Endothelial cell of umbilical vein (primary cell): Measurements from ENCODE around the gene SLC4A4. TPM values are rescaled to one million over a fixed set of nuclear protein-coding genes. Genes with fewer than 3 reads are reported as not detected.

Source experiments
- BruUV-seq: library from RNA; stranded (reverse); fragments of 400-500 nt; replicated peaks from 2 replicates; lab custom pipeline; 2021; lab: Mats Ljungman, UMichigan
- CTCF ChIA-PET: fragments of 300-600, 350-600 bp; sonication (Branson Sonifier 250); formaldehyde crosslinking; loops from one replicate; lab custom pipeline; 2021; ENCODE audit warnings: antibody characterized with exemption, inconsistent platforms; lab: Charles Lee
- POLR2A ChIA-PET: fragments of 300-600, 350-600 bp; sonication (Branson Sonifier 250); formaldehyde crosslinking; loops from one replicate; lab custom pipeline; 2021; ENCODE audit warnings: antibody characterized with exemption, inconsistent platforms; lab: Charles Lee
- DNase-seq: peaks from one replicate; pipeline ENCODE4 v3.0.0-alpha.2; 2011; ENCODE audit warnings: low read depth, low spot score
- FAIRE-seq: peaks from 2 replicates; lab custom pipeline; 2011; peaks lifted over from hg19 to GRCh38; lab: Jason Lieb, UNC
- H2AFZ ChIP-seq: 2 replicates; pipeline ENCODE4 v1.6.0; 2012; ENCODE audit warnings: low read depth, low read length, control low read depth, inconsistent platforms
- H3K27ac ChIP-seq: 2 replicates; pipeline ENCODE4 v1.5.1; 2011; ENCODE audit warnings: low read depth, mild to moderate bottlenecking, control low read depth, low read length, moderate library complexity; ENCODE audit not compliant: insufficient read depth
- H3K27me3 ChIP-seq, 2 experiments: 2 replicates each; pipeline versions ENCODE4 v1.6.0 to v1.6.1; 2011; ENCODE audit warnings: low read length in 2 of 2, mixed read lengths in 1 of 2; ENCODE audit not compliant: control insufficient read depth in 2 of 2, insufficient read depth in 2 of 2
- H3K36me3 ChIP-seq, 2 experiments: 2 replicates in 1 of 2; 3 replicates in 1 of 2; pipeline ENCODE4 v1.5.1; 2011; ENCODE audit warnings: low read length in 2 of 2, mild to moderate bottlenecking in 1 of 2, moderate library complexity in 1 of 2; ENCODE audit not compliant: control insufficient read depth in 2 of 2, insufficient read depth in 2 of 2; ENCODE audit errors: extremely low read depth in 1 of 2
- H3K4me1 ChIP-seq: 3 replicates; pipeline ENCODE4 v1.5.1; 2011; ENCODE audit warnings: mild to moderate bottlenecking, low read length; ENCODE audit not compliant: control insufficient read depth, insufficient read depth; ENCODE audit errors: extremely low read depth
- H3K4me2 ChIP-seq: 2 replicates; pipeline ENCODE4 v1.6.1; 2011; ENCODE audit warnings: low read length, control low read depth, mixed read lengths; ENCODE audit not compliant: insufficient read depth
- H3K4me3 ChIP-seq, 3 experiments: fragments of 200-600 bp in 1 of 3; sonication (generic), shearing (Covaris generic) in 1 of 3; replicated peaks in 1 of 3; 2 replicates each; pipeline ENCODE4 v1.5.1; 2011 to 2016; ENCODE audit warnings: control low read depth in 3 of 3, low read length in 3 of 3, mild to moderate bottlenecking in 2 of 3, inconsistent platforms in 1 of 3, low read depth in 1 of 3, moderate library complexity in 1 of 3; ENCODE audit not compliant: insufficient read depth in 1 of 3
- H3K79me2 ChIP-seq: 2 replicates; pipeline ENCODE4 v1.6.0; 2012; ENCODE audit warnings: low read length, inconsistent platforms; ENCODE audit not compliant: control insufficient read depth, insufficient read depth
- H3K9ac ChIP-seq: replicated peaks from 2 replicates; pipeline ENCODE3; 2011; ENCODE audit warnings: low read length, control low read depth; ENCODE audit not compliant: insufficient read depth; ENCODE audit errors: extremely low read depth
- H3K9me1 ChIP-seq: replicated peaks from 3 replicates; pipeline ENCODE4 v1.6.0; 2011; ENCODE audit warnings: mild to moderate bottlenecking, low read length; ENCODE audit not compliant: control insufficient read depth, insufficient read depth; ENCODE audit errors: extremely low read depth
- H3K9me3 ChIP-seq: replicated peaks from 2 replicates; pipeline ENCODE4 v1.5.1; 2012; ENCODE audit warnings: low read length, inconsistent platforms; ENCODE audit not compliant: control insufficient read depth, insufficient read depth
- H4K20me1 ChIP-seq: replicated peaks from 2 replicates; pipeline ENCODE3; 2011; ENCODE audit warnings: mild to moderate bottlenecking, low read length; ENCODE audit not compliant: control insufficient read depth, insufficient read depth; ENCODE audit errors: extremely low read depth
- EZH2 ChIP-seq: IDR thresholded peaks from 2 replicates; pipeline ENCODE4 v1.6.1; 2012; ENCODE audit warnings: borderline replicate concordance, low read depth, mild to moderate bottlenecking, moderate library complexity, low read length, inconsistent platforms; ENCODE audit not compliant: severe bottlenecking
- FOS ChIP-seq: IDR thresholded peaks from 2 replicates; pipeline ENCODE4 v1.6.1; 2011; ENCODE audit warnings: mild to moderate bottlenecking, low read length, moderate library complexity, borderline replicate concordance; ENCODE audit not compliant: insufficient read depth
- GATA2 ChIP-seq: IDR thresholded peaks from 2 replicates; pipeline ENCODE4 v1.7.0; 2011; ENCODE audit warnings: low read depth, mild to moderate bottlenecking, moderate library complexity, mixed read lengths, low read length; ENCODE audit not compliant: insufficient read length, insufficient read depth
- JUN ChIP-seq: IDR thresholded peaks from 2 replicates; pipeline ENCODE4 v1.6.1; 2011; ENCODE audit warnings: borderline replicate concordance, low read depth; ENCODE audit not compliant: insufficient read length, insufficient read depth
- MYC ChIP-seq: IDR thresholded peaks from one replicate; pipeline ENCODE4 v1.6.1; 2011; ENCODE audit warnings: mild to moderate bottlenecking, low read depth, low read length
- POLR2A ChIP-seq: IDR thresholded peaks from 2 replicates; pipeline ENCODE4 v1.6.1; 2012; ENCODE audit warnings: low read depth, mild to moderate bottlenecking, control low read depth, low read length
- POLR2AphosphoS5 ChIP-seq: IDR thresholded peaks from 2 replicates; pipeline ENCODE4 v1.6.1; 2012; ENCODE audit warnings: low read depth, mild to moderate bottlenecking, control low read depth, low read length, moderate library complexity; ENCODE audit not compliant: insufficient read depth
- dilution Hi-C: fragments of 300-500 bp; cut with MboI; formaldehyde crosslinking; loops from one replicate; pipeline ENCODE4 v1.15.0; 2019; ENCODE audit warnings: low sequenced_read_pairs; ENCODE audit not compliant: extremely low pct_ligation_motif_present
- intact Hi-C: fragments of 100-400 bp; cut with micrococcal nuclease; formaldehyde crosslinking; loops from one replicate; pipeline ENCODE4 v1.10.0; 2022
- polyA plus RNA-seq, 4 experiments: library from polyadenylated mRNA; depleted of rRNA in 3 of 4; stranded (reverse) in 3 of 4; unstranded in 1 of 4; fragments of >200 nt; gene quantifications; 2 replicates each; pipeline versions ENCODE4 v1.2.1 to v1.2.3, GENCODE V29; 2011 to 2012; ENCODE audit warnings: missing spikeins in 1 of 4
- total RNA-seq: library from RNA; stranded (reverse); gene quantifications from 2 replicates; pipeline ENCODE4 v1.2.3, GENCODE V29; 2021
- TF ChIP-seq, protein P1 (sequence below): IDR thresholded peaks from 2 replicates; pipeline ENCODE4 v1.6.1; 2011; ENCODE audit not compliant: insufficient read depth, insufficient read length
- TF ChIP-seq, protein P2 (sequence below), 2 donors: IDR thresholded peaks; 1 replicate in 1 of 2; 2 replicates in 1 of 2; pipeline ENCODE4 v1.5.1; 2011; ENCODE audit warnings: low read length in 2 of 2, mild to moderate bottlenecking in 2 of 2, moderate library complexity in 2 of 2, control low read depth in 1 of 2, inconsistent platforms in 1 of 2, low read depth in 1 of 2; ENCODE audit not compliant: insufficient read depth in 1 of 2; ENCODE audit errors: extremely low read depth in 1 of 2

SLC4A4 gene
- total and polyA plus RNA-seq, 2 donors (not counting 3 experiments of a cell fraction or from before 2014, with no cell fraction given): not detected

DNA sequence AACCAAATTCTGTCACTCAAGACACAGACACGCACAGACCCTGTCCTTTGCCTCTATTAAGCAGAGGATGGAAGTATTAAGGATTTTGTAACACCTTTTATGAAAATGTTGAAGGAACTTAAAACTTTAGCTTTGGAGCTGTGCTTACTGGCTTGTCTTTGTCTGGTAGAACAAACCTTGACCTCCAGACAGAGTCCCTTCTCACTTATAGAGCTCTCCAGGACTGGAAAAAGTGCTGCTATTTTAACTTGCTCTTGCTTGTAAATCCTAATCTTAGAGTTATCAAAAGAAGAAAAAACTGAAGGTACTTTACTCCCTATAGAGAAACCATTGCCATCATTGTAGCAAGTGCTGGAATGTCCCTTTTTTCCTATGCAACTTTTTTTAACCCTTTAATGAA lies 229.3 kb downstream of the SLC4A4 start:
- no peak for DNase-seq
- H3K4me2 ChIP-seq: no peak overlapping the region
- no peaks in the 10 kb centered on the region for H4K20me1 ChIP-seq
- H3K4me3 ChIP-seq: no peak overlapping the region
- FAIRE-seq: no peak
- H3K9me3 ChIP-seq: no peaks in the 10 kb centered on the region
- H3K27me3 ChIP-seq: no peaks in the 10 kb centered on the region
- H3K9me1 ChIP-seq: no peaks in the 10 kb centered on the region
- H3K27ac ChIP-seq: no peak overlapping the region
- no peak overlapping the region for H3K9ac ChIP-seq
- no peaks in the 10 kb centered on the region for H3K4me1 ChIP-seq
- H2AFZ ChIP-seq: no peak overlapping the region
- POLR2A ChIA-PET: no interaction called here
- intact Hi-C loops: no loop called here
- no TSS peak for BruUV-seq
- dilution Hi-C loops: no loop called here
- CTCF ChIA-PET: no interaction called here
- H3K79me2 ChIP-seq: no peaks in the 10 kb centered on the region
- no peaks in the 10 kb centered on the region for H3K36me3 ChIP-seq
- TF ChIP-seq JUN: no peak
- TF ChIP-seq EZH2: no peak
- no peak for TF ChIP-seq FOS
- TF ChIP-seq MYC: no peak
- TF ChIP-seq, protein P1, sequence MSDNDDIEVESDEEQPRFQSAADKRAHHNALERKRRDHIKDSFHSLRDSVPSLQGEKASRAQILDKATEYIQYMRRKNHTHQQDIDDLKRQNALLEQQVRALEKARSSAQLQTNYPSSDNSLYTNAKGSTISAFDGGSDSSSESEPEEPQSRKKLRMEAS: no peak
- TF ChIP-seq POLR2A: no peak
- TF ChIP-seq POLR2AphosphoS5: no peak
- TF ChIP-seq, protein P2, sequence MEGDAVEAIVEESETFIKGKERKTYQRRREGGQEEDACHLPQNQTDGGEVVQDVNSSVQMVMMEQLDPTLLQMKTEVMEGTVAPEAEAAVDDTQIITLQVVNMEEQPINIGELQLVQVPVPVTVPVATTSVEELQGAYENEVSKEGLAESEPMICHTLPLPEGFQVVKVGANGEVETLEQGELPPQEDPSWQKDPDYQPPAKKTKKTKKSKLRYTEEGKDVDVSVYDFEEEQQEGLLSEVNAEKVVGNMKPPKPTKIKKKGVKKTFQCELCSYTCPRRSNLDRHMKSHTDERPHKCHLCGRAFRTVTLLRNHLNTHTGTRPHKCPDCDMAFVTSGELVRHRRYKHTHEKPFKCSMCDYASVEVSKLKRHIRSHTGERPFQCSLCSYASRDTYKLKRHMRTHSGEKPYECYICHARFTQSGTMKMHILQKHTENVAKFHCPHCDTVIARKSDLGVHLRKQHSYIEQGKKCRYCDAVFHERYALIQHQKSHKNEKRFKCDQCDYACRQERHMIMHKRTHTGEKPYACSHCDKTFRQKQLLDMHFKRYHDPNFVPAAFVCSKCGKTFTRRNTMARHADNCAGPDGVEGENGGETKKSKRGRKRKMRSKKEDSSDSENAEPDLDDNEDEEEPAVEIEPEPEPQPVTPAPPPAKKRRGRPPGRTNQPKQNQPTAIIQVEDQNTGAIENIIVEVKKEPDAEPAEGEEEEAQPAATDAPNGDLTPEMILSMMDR (IDR thresholded peaks at IDR 0.05; ENCODE audit: extremely low read depth in 1 of 2, insufficient read depth in 1 of 2, low read depth in 1 of 2, low read length in 2 of 2): no peak
- no peak for TF ChIP-seq GATA2
